Transverse colon (tissue), 4 donors: ENCODE results near the gene SYPL1.

Experiments
- EP300 ChIP-seq: sonication (generic); formaldehyde crosslinking; IDR thresholded peaks from one replicate; pipeline ENCODE4 v1.6.1; 2017; ENCODE audit warnings: antibody characterized with exemption, low read depth
- POLR2A ChIP-seq: fragments of 450-650 bp; IDR thresholded peaks from one replicate; pipeline ENCODE4 v1.6.1; 2016; ENCODE audit warnings: antibody characterized with exemption, mild to moderate bottlenecking, moderate library complexity
- POLR2AphosphoS5 ChIP-seq, 3 donors: sonication (generic); formaldehyde crosslinking; IDR thresholded peaks; one replicate each; pipeline ENCODE4 v1.6.1; 2016; ENCODE audit warnings: antibody characterized with exemption in 3 of 3
- TF ChIP-seq, protein P1 (sequence below), 5 experiments: fragments of 200-600 bp in 3 of 5; fragments of 450-650 bp in 2 of 5; sonication (generic) in 3 of 5; IDR thresholded peaks; 1 replicate in 2 of 5; 2 replicates in 3 of 5; pipeline ENCODE4 v1.5.1; 2016 to 2017; ENCODE audit warnings: antibody characterized with exemption in 5 of 5, inconsistent platforms in 3 of 5, mild to moderate bottlenecking in 2 of 5, moderate library complexity in 1 of 5

DNA sequence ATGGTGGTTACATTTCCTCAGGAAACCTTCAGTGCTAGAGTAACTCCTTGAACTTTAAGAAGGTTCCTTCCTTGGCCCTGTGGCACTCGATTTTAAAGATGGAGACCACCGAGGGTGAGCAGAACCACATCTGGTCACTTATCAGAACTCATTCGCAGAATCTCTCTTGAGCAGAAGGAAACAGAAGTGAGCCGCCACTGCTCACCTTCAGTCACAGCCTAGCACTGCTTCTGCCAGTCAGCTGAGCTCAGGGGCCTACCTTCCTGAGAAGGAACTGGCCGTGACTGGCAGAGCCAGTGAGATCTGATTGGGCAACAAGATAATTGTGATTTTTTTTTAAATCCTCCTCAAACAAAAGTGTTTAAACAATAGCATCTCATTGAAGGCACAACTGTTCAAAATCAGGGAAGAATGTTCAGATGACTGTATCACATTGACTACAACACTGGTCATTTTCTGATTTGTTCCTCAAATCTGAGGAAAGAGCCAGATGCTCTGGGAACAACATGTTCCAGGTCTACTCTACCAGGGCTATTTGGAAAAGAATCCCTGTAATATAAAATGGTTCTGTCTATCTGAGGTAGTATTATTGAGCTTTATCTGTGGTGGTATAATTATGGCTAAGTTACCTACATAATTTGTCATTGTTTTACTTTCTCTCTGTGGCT is 2.7 kb upstream of the SYPL1 start:
- TF ChIP-seq, protein P1, sequence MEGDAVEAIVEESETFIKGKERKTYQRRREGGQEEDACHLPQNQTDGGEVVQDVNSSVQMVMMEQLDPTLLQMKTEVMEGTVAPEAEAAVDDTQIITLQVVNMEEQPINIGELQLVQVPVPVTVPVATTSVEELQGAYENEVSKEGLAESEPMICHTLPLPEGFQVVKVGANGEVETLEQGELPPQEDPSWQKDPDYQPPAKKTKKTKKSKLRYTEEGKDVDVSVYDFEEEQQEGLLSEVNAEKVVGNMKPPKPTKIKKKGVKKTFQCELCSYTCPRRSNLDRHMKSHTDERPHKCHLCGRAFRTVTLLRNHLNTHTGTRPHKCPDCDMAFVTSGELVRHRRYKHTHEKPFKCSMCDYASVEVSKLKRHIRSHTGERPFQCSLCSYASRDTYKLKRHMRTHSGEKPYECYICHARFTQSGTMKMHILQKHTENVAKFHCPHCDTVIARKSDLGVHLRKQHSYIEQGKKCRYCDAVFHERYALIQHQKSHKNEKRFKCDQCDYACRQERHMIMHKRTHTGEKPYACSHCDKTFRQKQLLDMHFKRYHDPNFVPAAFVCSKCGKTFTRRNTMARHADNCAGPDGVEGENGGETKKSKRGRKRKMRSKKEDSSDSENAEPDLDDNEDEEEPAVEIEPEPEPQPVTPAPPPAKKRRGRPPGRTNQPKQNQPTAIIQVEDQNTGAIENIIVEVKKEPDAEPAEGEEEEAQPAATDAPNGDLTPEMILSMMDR (IDR thresholded peaks at IDR 0.05) = no peak
- no peak for TF ChIP-seq POLR2AphosphoS5 (IDR thresholded peaks at IDR 0.05)
- TF ChIP-seq POLR2A = no peak
- TF ChIP-seq EP300 = no peak
